H1 (cell line): ENCODE data around the gene XCL1.

Experiments used
- CTCF ChIP-seq, 3 experiments: IDR thresholded peaks; 1 replicate in 2 of 3; 2 replicates in 1 of 3; pipeline versions ENCODE4 v1.5.1 to v1.6.1; 2011; ENCODE audit warnings: low read length in 3 of 3, mild to moderate bottlenecking in 3 of 3, inconsistent platforms in 2 of 3, low read depth in 1 of 3, moderate library complexity in 1 of 3; ENCODE audit not compliant: insufficient read depth in 1 of 3; ENCODE audit errors: control extremely low read depth in 1 of 3
- POLR2A ChIP-seq, 2 experiments: IDR thresholded peaks; 1 replicate in 1 of 2; 2 replicates in 1 of 2; pipeline ENCODE4 v1.6.1; 2011; ENCODE audit warnings: low read depth in 2 of 2, low read length in 2 of 2, mild to moderate bottlenecking in 2 of 2; ENCODE audit errors: control extremely low read depth in 1 of 2

- no peak for TF ChIP-seq POLR2A (IDR thresholded peaks at IDR 0.05; ENCODE audit: control extremely low read depth in 1 of 2, low read depth in 2 of 2, low read length in 2 of 2)
- no peak for TF ChIP-seq CTCF (IDR thresholded peaks at IDR 0.05; ENCODE audit: control extremely low read depth in 1 of 3, insufficient read depth in 1 of 3, low read depth in 1 of 3, low read length in 3 of 3)
These were observed 31.5 kb downstream of the XCL1 start for GRCh38 chr1:168607872-168608428.
